Endothelial cell of umbilical vein (primary cell): ENCODE results near the gene KIF26A. TPM values are rescaled to one million over a fixed set of nuclear protein-coding genes. Genes with fewer than 3 reads are reported as not detected.

Experiments
- BruUV-seq: library from RNA; stranded (reverse); fragments of 400-500 nt; replicated peaks from 2 replicates; lab custom pipeline; 2021; lab: Mats Ljungman, UMichigan
- CTCF ChIA-PET: fragments of 300-600, 350-600 bp; sonication (Branson Sonifier 250); formaldehyde crosslinking; loops from one replicate; lab custom pipeline; 2021; ENCODE audit warnings: antibody characterized with exemption, inconsistent platforms; lab: Charles Lee
- POLR2A ChIA-PET: fragments of 300-600, 350-600 bp; sonication (Branson Sonifier 250); formaldehyde crosslinking; loops from one replicate; lab custom pipeline; 2021; ENCODE audit warnings: antibody characterized with exemption, inconsistent platforms; lab: Charles Lee
- DNase-seq: peaks from one replicate; pipeline ENCODE4 v3.0.0-alpha.2; 2011; ENCODE audit warnings: low read depth, low spot score
- FAIRE-seq: peaks from 2 replicates; lab custom pipeline; 2011; peaks lifted over from hg19 to GRCh38; lab: Jason Lieb, UNC
- H2AFZ ChIP-seq: 2 replicates; pipeline ENCODE4 v1.6.0; 2012; ENCODE audit warnings: low read depth, low read length, control low read depth, inconsistent platforms
- H3K27ac ChIP-seq: 2 replicates; pipeline ENCODE4 v1.5.1; 2011; ENCODE audit warnings: low read depth, mild to moderate bottlenecking, control low read depth, low read length, moderate library complexity; ENCODE audit not compliant: insufficient read depth
- H3K27me3 ChIP-seq, 2 experiments: 2 replicates each; pipeline versions ENCODE4 v1.6.0 to v1.6.1; 2011; ENCODE audit warnings: low read length in 2 of 2, mixed read lengths in 1 of 2; ENCODE audit not compliant: control insufficient read depth in 2 of 2, insufficient read depth in 2 of 2
- H3K36me3 ChIP-seq, 2 experiments: 2 replicates in 1 of 2; 3 replicates in 1 of 2; pipeline ENCODE4 v1.5.1; 2011; ENCODE audit warnings: low read length in 2 of 2, mild to moderate bottlenecking in 1 of 2, moderate library complexity in 1 of 2; ENCODE audit not compliant: control insufficient read depth in 2 of 2, insufficient read depth in 2 of 2; ENCODE audit errors: extremely low read depth in 1 of 2
- H3K4me1 ChIP-seq: 3 replicates; pipeline ENCODE4 v1.5.1; 2011; ENCODE audit warnings: mild to moderate bottlenecking, low read length; ENCODE audit not compliant: control insufficient read depth, insufficient read depth; ENCODE audit errors: extremely low read depth
- H3K4me2 ChIP-seq: 2 replicates; pipeline ENCODE4 v1.6.1; 2011; ENCODE audit warnings: low read length, control low read depth, mixed read lengths; ENCODE audit not compliant: insufficient read depth
- H3K4me3 ChIP-seq, 3 experiments: fragments of 200-600 bp in 1 of 3; sonication (generic), shearing (Covaris generic) in 1 of 3; replicated peaks in 1 of 3; 2 replicates each; pipeline ENCODE4 v1.5.1; 2011 to 2016; ENCODE audit warnings: control low read depth in 3 of 3, low read length in 3 of 3, mild to moderate bottlenecking in 2 of 3, inconsistent platforms in 1 of 3, low read depth in 1 of 3, moderate library complexity in 1 of 3; ENCODE audit not compliant: insufficient read depth in 1 of 3
- H3K79me2 ChIP-seq: 2 replicates; pipeline ENCODE4 v1.6.0; 2012; ENCODE audit warnings: low read length, inconsistent platforms; ENCODE audit not compliant: control insufficient read depth, insufficient read depth
- H3K9ac ChIP-seq: replicated peaks from 2 replicates; pipeline ENCODE3; 2011; ENCODE audit warnings: low read length, control low read depth; ENCODE audit not compliant: insufficient read depth; ENCODE audit errors: extremely low read depth
- H3K9me1 ChIP-seq: replicated peaks from 3 replicates; pipeline ENCODE4 v1.6.0; 2011; ENCODE audit warnings: mild to moderate bottlenecking, low read length; ENCODE audit not compliant: control insufficient read depth, insufficient read depth; ENCODE audit errors: extremely low read depth
- H3K9me3 ChIP-seq: replicated peaks from 2 replicates; pipeline ENCODE4 v1.5.1; 2012; ENCODE audit warnings: low read length, inconsistent platforms; ENCODE audit not compliant: control insufficient read depth, insufficient read depth
- H4K20me1 ChIP-seq: replicated peaks from 2 replicates; pipeline ENCODE3; 2011; ENCODE audit warnings: mild to moderate bottlenecking, low read length; ENCODE audit not compliant: control insufficient read depth, insufficient read depth; ENCODE audit errors: extremely low read depth
- EZH2 ChIP-seq: IDR thresholded peaks from 2 replicates; pipeline ENCODE4 v1.6.1; 2012; ENCODE audit warnings: borderline replicate concordance, low read depth, mild to moderate bottlenecking, moderate library complexity, low read length, inconsistent platforms; ENCODE audit not compliant: severe bottlenecking
- FOS ChIP-seq: IDR thresholded peaks from 2 replicates; pipeline ENCODE4 v1.6.1; 2011; ENCODE audit warnings: mild to moderate bottlenecking, low read length, moderate library complexity, borderline replicate concordance; ENCODE audit not compliant: insufficient read depth
- GATA2 ChIP-seq: IDR thresholded peaks from 2 replicates; pipeline ENCODE4 v1.7.0; 2011; ENCODE audit warnings: low read depth, mild to moderate bottlenecking, moderate library complexity, mixed read lengths, low read length; ENCODE audit not compliant: insufficient read length, insufficient read depth
- JUN ChIP-seq: IDR thresholded peaks from 2 replicates; pipeline ENCODE4 v1.6.1; 2011; ENCODE audit warnings: borderline replicate concordance, low read depth; ENCODE audit not compliant: insufficient read length, insufficient read depth
- MYC ChIP-seq: IDR thresholded peaks from one replicate; pipeline ENCODE4 v1.6.1; 2011; ENCODE audit warnings: mild to moderate bottlenecking, low read depth, low read length
- POLR2A ChIP-seq: IDR thresholded peaks from 2 replicates; pipeline ENCODE4 v1.6.1; 2012; ENCODE audit warnings: low read depth, mild to moderate bottlenecking, control low read depth, low read length
- POLR2AphosphoS5 ChIP-seq: IDR thresholded peaks from 2 replicates; pipeline ENCODE4 v1.6.1; 2012; ENCODE audit warnings: low read depth, mild to moderate bottlenecking, control low read depth, low read length, moderate library complexity; ENCODE audit not compliant: insufficient read depth
- dilution Hi-C: fragments of 300-500 bp; cut with MboI; formaldehyde crosslinking; loops from one replicate; pipeline ENCODE4 v1.15.0; 2019; ENCODE audit warnings: low sequenced_read_pairs; ENCODE audit not compliant: extremely low pct_ligation_motif_present
- intact Hi-C: fragments of 100-400 bp; cut with micrococcal nuclease; formaldehyde crosslinking; loops from one replicate; pipeline ENCODE4 v1.10.0; 2022
- polyA plus RNA-seq, 4 experiments: library from polyadenylated mRNA; depleted of rRNA in 3 of 4; stranded (reverse) in 3 of 4; unstranded in 1 of 4; fragments of >200 nt; gene quantifications; 2 replicates each; pipeline versions ENCODE4 v1.2.1 to v1.2.3, GENCODE V29; 2011 to 2012; ENCODE audit warnings: missing spikeins in 1 of 4
- total RNA-seq: library from RNA; stranded (reverse); gene quantifications from 2 replicates; pipeline ENCODE4 v1.2.3, GENCODE V29; 2021
- TF ChIP-seq, protein P1 (sequence below): IDR thresholded peaks from 2 replicates; pipeline ENCODE4 v1.6.1; 2011; ENCODE audit not compliant: insufficient read depth, insufficient read length
- TF ChIP-seq, protein P2 (sequence below), 2 donors: IDR thresholded peaks; 1 replicate in 1 of 2; 2 replicates in 1 of 2; pipeline ENCODE4 v1.5.1; 2011; ENCODE audit warnings: low read length in 2 of 2, mild to moderate bottlenecking in 2 of 2, moderate library complexity in 2 of 2, control low read depth in 1 of 2, inconsistent platforms in 1 of 2, low read depth in 1 of 2; ENCODE audit not compliant: insufficient read depth in 1 of 2; ENCODE audit errors: extremely low read depth in 1 of 2

Gene KIF26A
- total and polyA plus RNA-seq, 2 donors (not counting 3 experiments of a cell fraction or from before 2014, with no cell fraction given): 3.6 to 10.7 TPM

DNA sequence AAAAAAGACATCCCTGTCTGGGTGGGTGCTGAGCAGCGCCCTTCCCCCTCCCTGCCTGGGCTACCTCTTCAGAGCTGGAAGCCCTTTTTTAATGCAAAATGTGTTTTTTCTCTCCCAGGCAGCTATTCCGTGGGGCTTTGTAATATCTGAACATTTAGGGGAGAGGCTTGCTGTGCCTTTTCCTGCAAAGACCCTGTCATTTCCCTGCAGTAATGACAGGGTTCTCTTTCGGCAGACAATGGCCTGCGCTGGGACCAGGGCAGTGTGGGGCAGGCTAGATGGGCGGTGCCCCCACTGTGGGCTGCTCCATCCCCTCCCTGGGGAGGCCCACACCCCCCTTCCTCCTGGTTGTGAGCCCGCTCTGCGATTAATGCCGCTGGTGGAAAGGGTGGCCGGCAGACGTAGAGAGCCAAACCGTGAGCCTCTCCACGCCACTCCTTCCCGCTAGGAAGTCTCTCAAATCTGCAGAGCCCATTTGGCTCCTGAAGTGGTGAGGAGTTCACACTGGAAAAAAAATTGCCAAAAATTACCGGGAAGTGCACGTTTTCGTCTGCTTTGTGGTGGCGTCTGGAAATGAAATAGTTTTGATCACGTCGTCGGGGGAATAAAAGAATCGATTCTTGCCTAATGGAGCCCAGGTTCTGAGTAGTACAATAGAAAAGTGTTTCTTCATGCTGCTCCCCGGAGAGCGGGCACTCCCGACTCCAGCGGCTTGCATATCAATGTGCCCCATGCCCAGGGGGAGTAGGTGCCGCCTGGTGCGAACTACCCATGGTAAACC is 31.5 kb downstream of the KIF26A start:
- no TSS peak for BruUV-seq
- no peak overlapping the region for H3K9ac ChIP-seq
- no peaks in the 10 kb centered on the region for H3K79me2 ChIP-seq
- no peaks in the 10 kb centered on the region for H3K4me1 ChIP-seq
- dilution Hi-C loops: no loop called here
- H3K9me3 ChIP-seq: no peaks in the 10 kb centered on the region
- no peaks in the 10 kb centered on the region for H4K20me1 ChIP-seq
- H2AFZ ChIP-seq: no peak overlapping the region
- no peak for TF ChIP-seq POLR2AphosphoS5
- no peak for FAIRE-seq
- H3K36me3 ChIP-seq: no peaks in the 10 kb centered on the region
- H3K4me2 ChIP-seq: no peak overlapping the region
- no peaks in the 10 kb centered on the region for H3K9me1 ChIP-seq
- no peak overlapping the region for H3K4me3 ChIP-seq
- H3K27me3 ChIP-seq: no peaks in the 10 kb centered on the region
- intact Hi-C loops: no loop called here
- no peak for DNase-seq
- ChIA-PET CTCF (no interaction called here), POLR2A (no interaction called here)
- no peak overlapping the region for H3K27ac ChIP-seq

DNA sequence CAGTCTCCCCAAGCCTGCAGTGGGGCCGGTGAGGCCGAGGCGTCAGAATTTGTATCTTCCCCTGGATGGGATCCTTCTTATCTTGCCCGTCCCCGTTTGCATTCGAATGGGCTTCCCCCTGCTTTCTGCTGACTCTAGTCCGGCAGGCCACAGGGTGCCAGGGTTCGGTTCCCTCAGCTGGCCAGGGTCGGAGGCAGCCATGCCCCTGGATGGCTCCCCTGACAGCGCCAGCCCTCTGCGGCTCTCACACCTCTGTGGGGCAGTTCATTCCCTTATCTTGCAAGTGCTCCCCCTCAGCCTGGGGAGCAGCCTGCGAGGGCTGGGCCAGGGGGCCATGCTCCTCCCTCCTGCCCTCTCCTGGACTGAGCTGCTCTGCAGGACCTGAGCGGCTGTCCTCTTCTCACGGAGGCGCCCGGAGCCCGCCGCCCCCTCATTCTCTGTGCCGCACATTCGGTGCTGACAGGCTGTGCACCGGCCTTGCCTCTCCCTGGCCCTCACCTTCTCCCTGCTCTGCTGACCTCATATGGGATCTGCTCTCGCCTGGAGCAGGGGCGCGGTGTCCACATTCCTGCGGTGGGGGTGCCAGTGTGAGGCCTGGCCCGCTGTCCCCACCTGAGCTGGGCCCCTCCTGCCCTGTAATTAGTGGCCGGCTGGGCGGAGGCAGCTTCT is 32.8 kb downstream of the KIF26A start:
- H3K4me3 ChIP-seq: no peak overlapping the region
- no peaks in the 10 kb centered on the region for H3K27me3 ChIP-seq
- intact Hi-C loops: no loop called here
- no peak overlapping the region for H2AFZ ChIP-seq
- H3K27ac ChIP-seq: no peak overlapping the region
- no peaks in the 10 kb centered on the region for H3K79me2 ChIP-seq
- no peaks in the 10 kb centered on the region for H3K9me3 ChIP-seq
- no peaks in the 10 kb centered on the region for H3K4me1 ChIP-seq
- CTCF ChIA-PET: no interaction called here
- POLR2A ChIA-PET: no interaction called here
- dilution Hi-C loops: no loop called here
- FAIRE-seq (no peak), DNase-seq (no peak)
- no TSS peak for BruUV-seq
- H3K9me1 ChIP-seq: no peaks in the 10 kb centered on the region
- peaks cover 0 to 2% of the 10 kb centered on the region in 2 experiments for H3K36me3 ChIP-seq
- H4K20me1 ChIP-seq: no peaks in the 10 kb centered on the region
- TF ChIP-seq POLR2A (no peak), POLR2AphosphoS5 (no peak), MYC (no peak), EZH2 (no peak), JUN (no peak), GATA2 (no peak), FOS (no peak)
- TF ChIP-seq, protein P1, sequence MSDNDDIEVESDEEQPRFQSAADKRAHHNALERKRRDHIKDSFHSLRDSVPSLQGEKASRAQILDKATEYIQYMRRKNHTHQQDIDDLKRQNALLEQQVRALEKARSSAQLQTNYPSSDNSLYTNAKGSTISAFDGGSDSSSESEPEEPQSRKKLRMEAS: no peak
- TF ChIP-seq, protein P2, sequence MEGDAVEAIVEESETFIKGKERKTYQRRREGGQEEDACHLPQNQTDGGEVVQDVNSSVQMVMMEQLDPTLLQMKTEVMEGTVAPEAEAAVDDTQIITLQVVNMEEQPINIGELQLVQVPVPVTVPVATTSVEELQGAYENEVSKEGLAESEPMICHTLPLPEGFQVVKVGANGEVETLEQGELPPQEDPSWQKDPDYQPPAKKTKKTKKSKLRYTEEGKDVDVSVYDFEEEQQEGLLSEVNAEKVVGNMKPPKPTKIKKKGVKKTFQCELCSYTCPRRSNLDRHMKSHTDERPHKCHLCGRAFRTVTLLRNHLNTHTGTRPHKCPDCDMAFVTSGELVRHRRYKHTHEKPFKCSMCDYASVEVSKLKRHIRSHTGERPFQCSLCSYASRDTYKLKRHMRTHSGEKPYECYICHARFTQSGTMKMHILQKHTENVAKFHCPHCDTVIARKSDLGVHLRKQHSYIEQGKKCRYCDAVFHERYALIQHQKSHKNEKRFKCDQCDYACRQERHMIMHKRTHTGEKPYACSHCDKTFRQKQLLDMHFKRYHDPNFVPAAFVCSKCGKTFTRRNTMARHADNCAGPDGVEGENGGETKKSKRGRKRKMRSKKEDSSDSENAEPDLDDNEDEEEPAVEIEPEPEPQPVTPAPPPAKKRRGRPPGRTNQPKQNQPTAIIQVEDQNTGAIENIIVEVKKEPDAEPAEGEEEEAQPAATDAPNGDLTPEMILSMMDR (IDR thresholded peaks at IDR 0.05; ENCODE audit: extremely low read depth in 1 of 2, insufficient read depth in 1 of 2, low read depth in 1 of 2, low read length in 2 of 2): no peak
- H3K9ac ChIP-seq: no peak overlapping the region
- no peak overlapping the region for H3K4me2 ChIP-seq
